ENCODE measurements around the gene POU6F2.

The POU6F2 gene

GRCh38 chr7:39285256-39285655 lies 307.5 kb downstream of the POU6F2 start:
- DNase-seq (ENCODE audit: low read depth in 1 of 2, low spot score in 1 of 2) = no peak
- Histone ChIP-seq H3K27ac (replicated peaks) (no peak overlapping the region), H3K27me3 (ENCODE audit: insufficient read depth, poor library complexity, severe bottlenecking) (peaks cover 5% of the 10 kb centered on the region), H3K4me3 (replicated peaks; ENCODE audit: insufficient read depth, low read length) (no peak overlapping the region)
- TF ChIP-seq REST (IDR thresholded peaks at IDR 0.05; ENCODE audit: insufficient replicate concordance, low read depth) (no peak), CTCF (IDR thresholded peaks at IDR 0.05; ENCODE audit: insufficient read depth, low read length) (no peak), POLR2AphosphoS5 (IDR thresholded peaks at IDR 0.05; ENCODE audit: low read depth) (no peak)

GRCh38 chr7:39288303-39288702 lies 310.6 kb downstream of the POU6F2 start:
- H3K4me3 ChIP-seq (replicated peaks; ENCODE audit: insufficient read depth, low read length) = no peak overlapping the region
- no peak for DNase-seq (ENCODE audit: low read depth in 1 of 2, low spot score in 1 of 2)
- no peaks in the 10 kb centered on the region for H3K27me3 ChIP-seq (ENCODE audit: insufficient read depth, poor library complexity, severe bottlenecking)
- no peak overlapping the region for H3K27ac ChIP-seq (replicated peaks)
- TF ChIP-seq POLR2AphosphoS5 (IDR thresholded peaks at IDR 0.05; ENCODE audit: low read depth) (no peak), SPI1 (IDR thresholded peaks at IDR 0.05; ENCODE audit: borderline replicate concordance, low read depth) (no peak), GABPA (IDR thresholded peaks at IDR 0.05; ENCODE audit: low read depth) (no peak), REST (IDR thresholded peaks at IDR 0.05; ENCODE audit: insufficient replicate concordance, low read depth) (no peak), CTCF (IDR thresholded peaks at IDR 0.05; ENCODE audit: insufficient read depth, low read length) (no peak)

- no peak for DNase-seq (ENCODE audit: low read depth in 1 of 2, low spot score in 1 of 2)
Measured at GRCh38 chr7:39291628-39292410, 314.1 kb downstream of the POU6F2 start.

More at GRCh38 chr7:39291628-39292410, 314.1 kb downstream of the POU6F2 start:
- Histone ChIP-seq H3K27me3 (ENCODE audit: insufficient read depth, poor library complexity, severe bottlenecking) (no peaks in the 10 kb centered on the region), H3K27ac (replicated peaks) (no peak overlapping the region), H3K4me3 (replicated peaks; ENCODE audit: insufficient read depth, low read length) (no peak overlapping the region)
- no peak for TF ChIP-seq POLR2AphosphoS5 (IDR thresholded peaks at IDR 0.05; ENCODE audit: low read depth)
- TF ChIP-seq REST (IDR thresholded peaks at IDR 0.05; ENCODE audit: insufficient replicate concordance, low read depth) = no peak
- no peak for TF ChIP-seq SPI1 (IDR thresholded peaks at IDR 0.05; ENCODE audit: borderline replicate concordance, low read depth)
- TF ChIP-seq CTCF (IDR thresholded peaks at IDR 0.05; ENCODE audit: insufficient read depth, low read length) = no peak
- no peak for TF ChIP-seq GABPA (IDR thresholded peaks at IDR 0.05; ENCODE audit: low read depth)

Measured in HL-60 (cell line).